ENCODE data around the gene USP9X. TPM values are rescaled to one million over a fixed set of nuclear protein-coding genes. Genes with fewer than 3 reads are reported as not detected.
"Not testable (repeated sequence)": the region's sequence is repeated elsewhere in the genome, so short reads cannot be mapped to it uniquely, and the experiment has no call there.

Gene USP9X
- polyA plus RNA-seq, 3 donors, result 65.4 to 67.9 (median 65.8) TPM

GRCh38 chrX:41122664-41123257 is 37.5 kb downstream of the USP9X start:
- no peak for DNase-seq (ENCODE audit: low read depth in 3 of 3, low spot score in 2 of 3)

- no peak for DNase-seq (ENCODE audit: low read depth in 3 of 3, low spot score in 2 of 3)
Observed at GRCh38 chrX:41127477-41128192, 42.4 kb downstream of the USP9X start.

- no peak for DNase-seq (ENCODE audit: low read depth in 3 of 3, low spot score in 2 of 3)
Observed at GRCh38 chrX:41128955-41129354, 43.7 kb downstream of the USP9X start.

GRCh38 chrX:41131766-41132165 is 46.5 kb downstream of the USP9X start:
- DNase-seq (ENCODE audit: low read depth in 3 of 3, low spot score in 2 of 3), result no peak

GRCh38 chrX:41133551-41133950 is 48.3 kb downstream of the USP9X start:
- DNase-seq (ENCODE audit: low read depth in 3 of 3, low spot score in 2 of 3), result no peak

- DNase-seq (ENCODE audit: low read depth in 3 of 3, low spot score in 2 of 3), result no peak
Observed at GRCh38 chrX:41137589-41137988, 52.3 kb downstream of the USP9X start.

GRCh38 chrX:41142130-41142910 is 57.1 kb downstream of the USP9X start:
- DNase-seq (ENCODE audit: low read depth in 3 of 3, low spot score in 2 of 3), result no peak

GRCh38 chrX:41144873-41145272 is 59.6 kb downstream of the USP9X start:
- DNase-seq (ENCODE audit: low read depth in 3 of 3, low spot score in 2 of 3), result no peak

GRCh38 chrX:41145920-41146608 is 60.8 kb downstream of the USP9X start:
- no peak for DNase-seq (ENCODE audit: low read depth in 3 of 3, low spot score in 2 of 3)

GRCh38 chrX:41148553-41148952 is 63.3 kb downstream of the USP9X start:
- no peak for DNase-seq (ENCODE audit: low read depth in 3 of 3, low spot score in 2 of 3)

- no peak for DNase-seq (ENCODE audit: low read depth in 3 of 3, low spot score in 2 of 3)
Observed at GRCh38 chrX:41150043-41150442, 64.8 kb downstream of the USP9X start.

GRCh38 chrX:41151726-41152125 is 66.5 kb downstream of the USP9X start:
- not testable (repeated sequence) for DNase-seq (ENCODE audit: low read depth in 3 of 3, low spot score in 2 of 3)

GRCh38 chrX:41152221-41152620 is 67.0 kb downstream of the USP9X start:
- DNase-seq (ENCODE audit: low read depth in 3 of 3, low spot score in 2 of 3), result no peak

- DNase-seq (ENCODE audit: low read depth in 3 of 3, low spot score in 2 of 3), result no peak
Observed at GRCh38 chrX:41153448-41153847, 68.2 kb downstream of the USP9X start.

GRCh38 chrX:41153957-41154356 is 68.7 kb downstream of the USP9X start:
- no peak for DNase-seq (ENCODE audit: low read depth in 3 of 3, low spot score in 2 of 3)

- no peak for DNase-seq (ENCODE audit: low read depth in 3 of 3, low spot score in 2 of 3)
Observed at GRCh38 chrX:41164449-41164848, 79.2 kb downstream of the USP9X start.

- DNase-seq (ENCODE audit: low read depth in 3 of 3, low spot score in 2 of 3), result no peak
Observed at GRCh38 chrX:41167888-41168287, 82.6 kb downstream of the USP9X start.

GRCh38 chrX:41176263-41176662 is 91.0 kb downstream of the USP9X start:
- no peak for DNase-seq (ENCODE audit: low read depth in 3 of 3, low spot score in 2 of 3)

- no peak for DNase-seq (ENCODE audit: low read depth in 3 of 3, low spot score in 2 of 3)
Observed at GRCh38 chrX:41177297-41177696, 92.1 kb downstream of the USP9X start.

- DNase-seq (ENCODE audit: low read depth in 3 of 3, low spot score in 2 of 3), result no peak
Observed at GRCh38 chrX:41178201-41178600, 93.0 kb downstream of the USP9X start.
